ENCODE data around the gene SLC16A14. TPM values are rescaled to one million over a fixed set of nuclear protein-coding genes. Genes with fewer than 3 reads are reported as not detected.

The SLC16A14 gene
- total RNA-seq, 1 experiment from 2014 or later: 2.2 TPM

DNA sequence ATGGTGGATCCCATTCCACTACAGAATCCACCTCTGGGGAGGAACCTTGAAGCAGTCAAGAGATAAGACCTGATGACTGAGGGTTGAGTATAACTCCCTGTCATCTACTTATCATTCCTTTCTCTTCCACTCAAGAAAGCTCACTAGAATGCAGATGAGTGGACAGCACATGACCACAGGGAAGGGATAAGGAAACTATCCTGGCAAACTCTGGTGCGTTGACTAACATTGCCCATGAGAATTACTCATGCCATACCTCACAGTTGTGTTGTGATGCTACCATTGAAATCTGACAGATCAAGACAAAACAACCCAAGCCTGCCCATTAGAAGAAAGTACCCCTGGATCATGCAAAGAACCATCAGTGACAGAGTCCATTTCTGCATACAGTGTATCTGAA, 26.5 kb downstream of the SLC16A14 start:
- no peak overlapping the region for H3K27ac ChIP-seq (ENCODE audit: low read depth, low read length, poor library complexity, severe bottlenecking)
- ChIA-PET CTCF (no interaction called here), POLR2A (ENCODE audit: low non-redundant PET) (no interaction called here)
- H3K4me3 ChIP-seq (ENCODE audit: low read depth, low read length, poor library complexity, severe bottlenecking): no peak overlapping the region
- BruUV-seq (replicated peaks): no TSS peak
- no peaks in the 10 kb centered on the region for H3K36me3 ChIP-seq (ENCODE audit: insufficient read depth, low read length, poor library complexity, severe bottlenecking)
- H3K27me3 ChIP-seq (replicated peaks; ENCODE audit: insufficient read depth, low read depth, low read length, poor library complexity): no peaks in the 10 kb centered on the region
- no peak for DNase-seq (ENCODE audit: low spot score)
- no peak for TF ChIP-seq EZH2 (IDR thresholded peaks at IDR 0.05; ENCODE audit: borderline replicate concordance, low read depth, low read length, poor library complexity, severe bottlenecking)
- TF ChIP-seq CTCF (conservative IDR thresholded peaks at IDR 0.05; ENCODE audit: low read depth, low read length): no peak
- intact Hi-C loops (cut with micrococcal nuclease; ENCODE audit: unreplicated experiment): no loop called here
- no peaks in the 10 kb centered on the region for H3K4me1 ChIP-seq (ENCODE audit: insufficient read depth, low read length, poor library complexity, severe bottlenecking)
- H3K9me3 ChIP-seq (ENCODE audit: low read depth, low read length, poor library complexity, severe bottlenecking): no peaks in the 10 kb centered on the region

DNA sequence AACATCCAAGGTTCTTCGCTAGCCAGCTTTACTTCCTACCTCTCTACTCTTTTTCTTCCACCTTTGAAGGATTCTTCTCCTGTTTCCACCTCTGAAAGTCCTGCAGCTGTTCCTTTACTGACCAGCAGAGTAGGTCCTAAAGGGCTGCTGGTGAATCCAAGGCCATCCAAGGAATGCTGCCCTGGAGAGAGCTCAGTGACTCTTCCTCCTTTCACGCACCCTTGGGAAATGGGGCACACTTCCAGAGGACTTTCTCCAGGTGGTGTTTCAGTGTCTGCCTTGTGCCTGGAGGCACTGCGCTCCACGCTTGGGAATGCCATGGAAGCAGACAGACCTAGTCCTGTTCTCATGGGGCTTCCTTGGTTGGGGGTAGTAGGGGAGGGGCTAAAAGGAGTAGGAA, 45.4 kb downstream of the SLC16A14 start:
- CTCF ChIA-PET: no interaction called here
- intact Hi-C loops (cut with micrococcal nuclease; ENCODE audit: unreplicated experiment): no loop called here
- no peaks in the 10 kb centered on the region for H3K36me3 ChIP-seq (ENCODE audit: insufficient read depth, low read length, poor library complexity, severe bottlenecking)
- TF ChIP-seq EZH2 (IDR thresholded peaks at IDR 0.05; ENCODE audit: borderline replicate concordance, low read depth, low read length, poor library complexity, severe bottlenecking): no peak
- TF ChIP-seq CTCF (conservative IDR thresholded peaks at IDR 0.05; ENCODE audit: low read depth, low read length): no peak
- H3K4me3 ChIP-seq (ENCODE audit: low read depth, low read length, poor library complexity, severe bottlenecking): no peak overlapping the region
- POLR2A ChIA-PET (ENCODE audit: low non-redundant PET): interaction anchor here (0.6 kb wide), 1 partner anchor 12 kb away, joined by 3 read pairs; no protein-coding TSS in a partner anchor
- H3K27me3 ChIP-seq (replicated peaks; ENCODE audit: insufficient read depth, low read depth, low read length, poor library complexity): no peaks in the 10 kb centered on the region
- no peaks in the 10 kb centered on the region for H3K4me1 ChIP-seq (ENCODE audit: insufficient read depth, low read length, poor library complexity, severe bottlenecking)
- no peak for DNase-seq (ENCODE audit: low spot score)
- H3K27ac ChIP-seq (ENCODE audit: low read depth, low read length, poor library complexity, severe bottlenecking): no peak overlapping the region
- H3K9me3 ChIP-seq (ENCODE audit: low read depth, low read length, poor library complexity, severe bottlenecking): no peaks in the 10 kb centered on the region
- BruUV-seq (replicated peaks): no TSS peak

DNA sequence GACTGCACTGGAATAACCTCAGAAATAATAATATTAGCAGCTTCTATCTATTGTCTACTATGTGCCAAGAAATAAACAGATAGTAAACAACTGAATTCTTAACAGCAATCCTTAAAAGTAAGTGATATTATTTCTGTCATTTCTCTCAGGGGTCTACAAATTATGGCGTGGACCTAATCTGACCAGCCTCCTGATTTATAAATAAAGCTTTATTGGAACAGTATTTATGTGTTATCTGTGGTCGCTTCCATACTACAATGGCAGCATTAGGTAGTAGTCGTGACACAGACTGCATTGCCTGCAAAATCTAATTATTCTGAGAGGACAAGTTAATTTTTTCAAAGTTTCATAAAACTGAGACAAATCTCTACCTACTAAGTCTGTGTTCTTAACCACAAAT, 49.0 kb downstream of the SLC16A14 start:
- POLR2A ChIA-PET (ENCODE audit: low non-redundant PET): interaction anchor here (0.8 kb wide), 1 partner anchor 29 kb away, joined by 3 read pairs; no protein-coding TSS in a partner anchor
- intact Hi-C loops (cut with micrococcal nuclease; ENCODE audit: unreplicated experiment): no loop called here

More for the DNA sequence above, 49.0 kb downstream of the SLC16A14 start:
- Histone ChIP-seq H3K4me3 (ENCODE audit: low read depth, low read length, poor library complexity, severe bottlenecking) (no peak overlapping the region), H3K27me3 (replicated peaks; ENCODE audit: insufficient read depth, low read depth, low read length, poor library complexity) (no peaks in the 10 kb centered on the region), H3K36me3 (ENCODE audit: insufficient read depth, low read length, poor library complexity, severe bottlenecking) (no peaks in the 10 kb centered on the region), H3K27ac (ENCODE audit: low read depth, low read length, poor library complexity, severe bottlenecking) (no peak overlapping the region), H3K9me3 (ENCODE audit: low read depth, low read length, poor library complexity, severe bottlenecking) (no peaks in the 10 kb centered on the region), H3K4me1 (ENCODE audit: insufficient read depth, low read length, poor library complexity, severe bottlenecking) (no peaks in the 10 kb centered on the region)
- no TSS peak for BruUV-seq (replicated peaks)
- no peak for DNase-seq (ENCODE audit: low spot score)
- no peak for TF ChIP-seq CTCF (conservative IDR thresholded peaks at IDR 0.05; ENCODE audit: low read depth, low read length)
- CTCF ChIA-PET: no interaction called here

Measured in A673 (cell line).